Common myeloid progenitor, CD34-positive (primary cell): ENCODE results near the gene STAP2.
"Not testable (repeated sequence)": the region's sequence is repeated elsewhere in the genome, so short reads cannot be mapped to it uniquely, and the experiment has no call there.

Source experiments
- CTCF ChIA-PET: fragments of 350-600 bp; sonication (Branson Sonifier 250); formaldehyde crosslinking; loops from one replicate; lab custom pipeline; 2021; ENCODE audit warnings: antibody characterized with exemption; lab: Charles Lee
- POLR2A ChIA-PET: fragments of 350-600 bp; sonication (Branson Sonifier 250); formaldehyde crosslinking; loops from one replicate; lab custom pipeline; 2021; ENCODE audit warnings: antibody characterized with exemption; lab: Charles Lee
- DNase-seq, 3 donors: peaks; one replicate each; pipeline versions ENCODE4 v3.0.0 to v3.0.0-alpha.2; 2013
- H3K27ac ChIP-seq, 2 experiments: 1 replicate in 1 of 2; 2 replicates in 1 of 2; pipeline ENCODE4 v1.7.0; 2013; ENCODE audit warnings: inconsistent platforms in 2 of 2, low read length in 2 of 2, mild to moderate bottlenecking in 2 of 2, low read depth in 1 of 2, moderate library complexity in 1 of 2; ENCODE audit not compliant: severe bottlenecking in 2 of 2, insufficient read depth in 1 of 2, poor library complexity in 1 of 2
- H3K27me3 ChIP-seq, 5 experiments: replicated peaks in 2 of 5; 1 replicate in 3 of 5; 2 replicates in 2 of 5; pipeline versions ENCODE4 v1.6.1 to v1.7.0; 2013; ENCODE audit warnings: low read length in 4 of 5, mild to moderate bottlenecking in 2 of 5, moderate library complexity in 2 of 5, inconsistent platforms in 1 of 5; ENCODE audit not compliant: insufficient read depth in 5 of 5, control insufficient read depth in 4 of 5
- H3K36me3 ChIP-seq, 4 experiments: 1 replicate in 2 of 4; 2 replicates in 2 of 4; pipeline versions ENCODE4 v1.6.1 to v1.7.0; 2013; ENCODE audit warnings: low read length in 3 of 4, control low read depth in 1 of 4, mild to moderate bottlenecking in 1 of 4; ENCODE audit not compliant: control insufficient read depth in 4 of 4, insufficient read depth in 4 of 4
- H3K4me1 ChIP-seq, 4 experiments: 1 replicate in 3 of 4; 2 replicates in 1 of 4; pipeline versions ENCODE4 v1.6.1 to v1.7.1; 2013; ENCODE audit warnings: low read length in 3 of 4, mild to moderate bottlenecking in 3 of 4, control low read depth in 1 of 4, inconsistent platforms in 1 of 4, moderate library complexity in 1 of 4; ENCODE audit not compliant: control insufficient read depth in 4 of 4, insufficient read depth in 4 of 4; ENCODE audit errors: control extremely low read depth in 1 of 4
- H3K4me3 ChIP-seq, 7 experiments: 1 replicate in 4 of 7; 2 replicates in 3 of 7; pipeline versions ENCODE4 v1.5.1 to v1.7.0; 2013; ENCODE audit warnings: mild to moderate bottlenecking in 7 of 7, low read length in 6 of 7, moderate library complexity in 6 of 7, inconsistent platforms in 2 of 7, low read depth in 2 of 7, control low read depth in 1 of 7; ENCODE audit not compliant: insufficient read depth in 4 of 7, control insufficient read depth in 1 of 7; ENCODE audit errors: extremely low read depth in 1 of 7
- H3K9me3 ChIP-seq, 5 experiments: 1 replicate in 4 of 5; 2 replicates in 1 of 5; pipeline versions ENCODE4 v1.6.1 to v1.7.1; 2013; ENCODE audit warnings: low read length in 4 of 5, mild to moderate bottlenecking in 2 of 5, inconsistent platforms in 1 of 5, low read depth in 1 of 5, moderate library complexity in 1 of 5; ENCODE audit not compliant: control insufficient read depth in 4 of 5, insufficient read depth in 2 of 5; ENCODE audit errors: control extremely low read depth in 1 of 5
- WGBS: methylation state at CpG from one replicate; pipeline ENCODE4 v1.1.5; 2013; ENCODE audit not compliant: insufficient coverage; 5-methylcytosine and 5-hydroxymethylcytosine counted together

STAP2 gene

DNA sequence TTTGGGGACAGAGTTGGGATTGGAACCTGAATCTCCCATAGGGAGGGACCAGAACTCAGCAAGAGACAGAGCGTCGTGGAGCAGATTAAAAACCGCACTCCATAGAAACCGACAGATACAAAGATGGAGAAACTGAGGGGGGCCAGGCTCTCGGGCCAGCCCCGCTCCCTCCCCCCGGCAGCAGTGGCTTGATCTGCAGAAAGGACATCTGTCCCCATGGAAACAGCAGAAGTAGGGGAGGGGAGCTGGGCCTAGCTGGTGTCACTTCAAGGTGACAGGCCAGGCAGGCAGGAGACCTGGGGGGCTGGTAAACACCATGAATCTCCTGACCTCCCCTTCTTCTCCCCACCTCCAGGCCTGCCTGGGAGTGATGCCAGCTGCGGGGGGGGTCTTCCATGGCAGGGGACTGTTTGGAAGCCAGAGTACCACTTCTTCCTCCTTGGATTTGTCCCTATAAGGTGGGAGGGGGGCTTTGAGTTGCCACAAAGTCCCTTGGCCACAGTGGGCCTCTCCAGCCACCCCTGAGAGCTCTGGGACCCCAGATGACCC lies 47.4 kb downstream of the STAP2 start:
- 96% methylated on average over 7 of the region's 8 CpGs for WGBS
- Histone ChIP-seq H3K4me3 (no peak overlapping the region), H3K36me3 (peaks cover 0 to 7% (median 3%) of the 10 kb centered on the region in 4 experiments), H3K27ac (no peak overlapping the region), H3K9me3 (no peaks in the 10 kb centered on the region), H3K27me3 (no peaks in the 10 kb centered on the region), H3K4me1 (no peaks in the 10 kb centered on the region)
- POLR2A ChIA-PET = interaction anchor here (0.6 kb wide), 1 partner anchor 173 kb away, joined by 4 read pairs; no protein-coding TSS in a partner anchor
- no peak for DNase-seq
- CTCF ChIA-PET = no interaction called here

DNA sequence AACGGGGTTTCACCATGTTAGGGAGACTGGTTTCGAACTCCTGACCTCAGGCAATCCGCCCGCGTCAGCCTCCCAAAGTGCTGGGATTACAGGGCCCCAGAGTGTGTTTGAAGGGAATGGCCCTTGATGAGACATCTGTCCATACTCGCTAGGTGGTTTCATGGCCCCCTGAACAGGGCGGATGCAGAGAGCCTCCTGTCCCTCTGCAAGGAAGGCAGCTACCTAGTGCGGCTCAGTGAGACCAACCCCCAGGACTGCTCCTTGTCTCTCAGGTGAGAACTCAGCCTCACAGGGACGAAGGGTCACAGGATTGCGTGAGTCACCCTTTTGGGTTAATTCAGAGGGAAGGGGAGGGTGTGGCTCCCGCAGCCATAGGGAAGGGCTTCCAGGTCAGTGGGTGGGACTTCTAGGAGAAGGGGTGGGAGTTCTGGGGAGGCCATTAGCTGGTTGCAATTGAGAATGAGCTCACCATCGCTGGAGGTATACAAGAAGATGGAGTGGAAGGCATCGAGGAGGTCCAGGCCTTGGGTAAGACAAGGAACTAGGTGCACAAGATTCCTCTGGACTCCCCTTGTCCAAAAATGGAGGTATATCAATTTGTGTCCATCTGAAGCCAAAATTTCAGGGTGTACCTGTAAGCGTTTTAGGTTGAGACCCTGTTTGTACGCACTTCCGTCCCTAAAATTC lies 50.4 kb downstream of the STAP2 start:
- POLR2A ChIA-PET = interaction anchor here (0.6 kb wide), 1 partner anchor 71 kb away, joined by 3 read pairs; no protein-coding TSS in a partner anchor
- CTCF ChIA-PET = interaction anchor here (1.2 kb wide), 1 partner anchor 11 kb away, joined by 3 read pairs; no protein-coding TSS in a partner anchor
- no peak for DNase-seq
- no peaks in the 10 kb centered on the region for H3K4me1 ChIP-seq
- H3K36me3 ChIP-seq = no peaks in the 10 kb centered on the region
- peaks cover 0 to 12% (median 4%) of the 10 kb centered on the region in 5 experiments for H3K27me3 ChIP-seq
- no peaks in the 10 kb centered on the region for H3K9me3 ChIP-seq
- H3K4me3 ChIP-seq = no peak overlapping the region
- H3K27ac ChIP-seq = no peak overlapping the region
- WGBS = 88% methylated on average over 12 of the region's 16 CpGs

DNA sequence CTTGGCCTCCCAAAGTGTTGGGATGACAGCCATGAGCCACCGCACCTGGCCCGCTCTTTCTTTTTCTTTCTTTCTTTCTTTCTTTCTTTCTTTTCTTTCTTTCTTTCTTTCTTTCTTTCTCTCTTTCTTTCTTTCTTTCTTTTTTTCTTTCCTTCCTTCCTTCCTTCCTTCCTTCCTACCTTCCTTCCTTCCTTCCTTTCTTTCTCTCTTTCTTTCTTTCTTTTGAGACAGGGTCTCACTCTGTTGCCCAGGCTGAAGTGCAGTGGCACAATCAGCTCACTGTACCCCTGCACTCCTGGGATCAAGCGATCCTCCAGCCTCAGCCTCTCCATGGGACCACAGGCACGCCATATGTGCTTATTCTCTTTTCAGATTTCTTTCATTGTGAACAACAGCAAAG lies 52.5 kb downstream of the STAP2 start:
- CTCF ChIA-PET, H3K9me3 ChIP-seq, POLR2A ChIA-PET, H3K4me3 ChIP-seq, H3K36me3 ChIP-seq, H3K27ac ChIP-seq, H3K4me1 ChIP-seq, DNase-seq: not testable (repeated sequence)
- WGBS = 98% methylated on average over 4 of the region's 4 CpGs
- peaks cover 0 to 26% (median 4%) of the 10 kb centered on the region in 5 experiments for H3K27me3 ChIP-seq

DNA sequence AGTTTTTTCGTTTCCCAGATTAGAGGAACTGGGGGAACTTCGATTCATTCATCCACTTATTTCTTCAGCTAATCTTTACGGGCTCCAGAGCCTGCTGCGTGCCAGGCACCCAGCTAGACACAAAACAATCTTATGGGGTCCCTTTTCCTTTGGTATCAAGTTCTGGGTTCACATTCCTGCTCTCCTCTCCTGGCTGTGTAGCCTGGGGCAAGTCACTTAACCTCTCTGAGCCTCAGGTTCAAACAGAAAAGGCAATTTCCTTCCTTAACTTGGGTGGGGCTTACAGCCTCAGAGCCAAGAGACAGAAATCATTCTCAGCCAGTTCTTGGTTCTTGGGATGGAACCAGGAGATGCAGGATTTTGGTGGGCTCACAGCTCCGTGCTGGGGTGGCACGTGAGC lies 53.7 kb downstream of the STAP2 start:
- Histone ChIP-seq H3K36me3 (no peaks in the 10 kb centered on the region), H3K27me3 (peaks cover 0 to 37% (median 10%) of the 10 kb centered on the region in 5 experiments), H3K9me3 (no peaks in the 10 kb centered on the region), H3K4me3 (no peak overlapping the region), H3K27ac (no peak overlapping the region), H3K4me1 (peaks cover 0 to 3% (median 2%) of the 10 kb centered on the region in 4 experiments)
- ChIA-PET CTCF (interaction anchor here (1.5 kb wide), 1 partner anchor 11 kb away, joined by 3 read pairs; no protein-coding TSS in a partner anchor), POLR2A (no interaction called here)
- DNase-seq = no peak
- 69% methylated on average over 6 of the region's 6 CpGs for WGBS

DNA sequence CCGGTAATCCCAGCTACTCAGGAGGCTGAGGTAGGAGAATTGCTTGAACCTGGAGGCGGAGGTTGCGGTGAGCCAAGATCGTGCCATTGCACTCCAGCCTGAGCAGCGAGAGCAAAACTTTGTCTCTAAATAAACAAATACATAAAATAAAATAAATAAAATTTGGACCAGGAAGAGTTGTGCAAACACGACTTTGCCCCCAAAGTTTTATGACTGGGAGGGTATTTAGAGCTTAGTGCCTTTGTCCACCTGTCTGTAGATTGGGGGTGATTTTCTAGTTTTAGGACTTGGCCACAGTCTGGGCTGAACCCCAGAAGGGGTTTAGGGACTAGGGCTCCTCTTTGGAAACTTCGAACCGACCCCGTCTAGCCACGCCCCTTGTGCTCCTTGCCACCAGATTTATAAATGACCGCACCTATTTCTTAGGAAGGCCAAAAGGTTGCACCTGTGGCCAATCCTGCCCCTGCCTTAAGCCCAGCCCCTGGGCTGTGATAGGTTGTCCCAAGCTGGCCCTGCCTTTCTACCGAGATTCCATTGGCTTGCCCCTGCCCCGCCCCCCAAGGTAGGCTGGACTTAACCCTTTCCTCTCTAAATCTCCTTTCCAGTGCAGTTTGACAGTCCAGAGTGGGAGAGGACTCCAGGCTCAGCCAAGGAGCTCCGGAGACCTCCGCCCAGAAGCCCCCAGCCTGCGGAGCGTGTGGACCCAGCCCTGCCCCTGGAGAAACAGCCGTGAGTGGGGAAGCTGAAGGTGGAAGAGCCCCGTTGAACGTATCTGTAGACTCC lies 54.3 kb downstream of the STAP2 start:
- WGBS = 40% methylated on average over 14 of the region's 20 CpGs
- Histone ChIP-seq H3K27me3 (peaks cover 0 to 43% (median 10%) of the 10 kb centered on the region in 5 experiments), H3K9me3 (no peaks in the 10 kb centered on the region), H3K27ac (no peak overlapping the region), H3K4me1 (peaks cover 0 to 9% (median 8%) of the 10 kb centered on the region in 4 experiments), H3K36me3 (no peaks in the 10 kb centered on the region), H3K4me3 (no peak overlapping the region)
- CTCF ChIA-PET = interaction anchor here (1.0 to 1.5 kb wide), 2 partner anchors 10 to 17 kb away, joined by 3 read pairs; no protein-coding TSS in a partner anchor
- peak in 2 of 3 donors; percentile 40 to 49 for DNase-seq
- POLR2A ChIA-PET = no interaction called here

DNA sequence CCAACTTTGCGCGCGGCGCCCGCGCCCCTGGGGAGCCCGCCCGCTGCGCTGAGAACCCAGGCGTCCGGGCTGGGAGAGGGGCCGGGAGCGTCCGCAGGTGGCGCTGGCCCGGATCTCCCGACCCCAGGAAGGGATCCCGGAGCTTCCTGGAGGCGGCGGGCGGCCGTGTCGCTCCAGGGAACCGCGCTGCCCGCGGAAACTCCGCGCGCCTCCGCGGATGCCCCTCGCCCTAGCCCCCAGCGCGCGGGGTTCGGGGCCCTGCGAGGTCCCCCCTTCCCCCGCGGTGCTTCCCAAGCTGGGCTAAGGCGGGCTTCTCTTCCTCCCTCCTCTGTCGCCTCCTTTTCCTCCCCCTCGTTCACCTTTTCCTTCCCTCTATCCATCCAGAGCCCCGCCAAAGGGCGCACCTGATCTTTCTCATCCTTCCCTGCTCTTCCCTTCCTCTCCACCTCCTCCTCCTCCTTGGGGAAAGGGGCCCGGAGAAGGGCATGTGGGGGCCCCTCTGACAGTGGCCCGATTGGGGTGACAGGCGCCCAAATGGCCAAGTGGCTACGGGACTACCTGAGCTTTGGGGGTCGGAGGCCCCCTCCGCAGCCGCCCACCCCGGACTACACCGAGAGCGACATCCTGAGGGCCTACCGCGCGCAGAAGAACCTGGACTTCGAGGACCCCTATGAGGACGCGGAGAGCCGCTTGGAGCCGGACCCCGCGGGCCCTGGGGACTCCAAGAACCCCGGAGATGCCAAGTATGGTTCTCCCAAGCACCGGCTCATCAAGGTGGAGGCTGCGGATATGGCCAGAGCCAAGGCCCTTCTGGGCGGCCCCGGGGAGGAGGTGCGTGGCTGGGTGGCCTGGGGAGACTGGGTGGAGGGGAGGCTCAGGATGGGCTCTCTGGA lies 58.9 kb downstream of the STAP2 start:
- Histone ChIP-seq H3K4me1 (peaks cover 0 to 27% (median 23%) of the 10 kb centered on the region in 4 experiments), H3K27me3 (peaks cover 0 to 40% (median 6%) of the 10 kb centered on the region in 5 experiments), H3K27ac (no peak overlapping the region), H3K4me3 (peak overlapping the region; percentile 13 to 72 (median 47)), H3K36me3 (no peaks in the 10 kb centered on the region), H3K9me3 (no peaks in the 10 kb centered on the region)
- WGBS = 6% methylated on average over 57 of the region's 71 CpGs
- DNase-seq = no peak
- ChIA-PET POLR2A (interaction anchor here (0.6 kb wide), 1 partner anchor 216 kb away, joined by 5 read pairs; no protein-coding TSS in a partner anchor), CTCF (interaction anchor here (1.0 to 1.6 kb wide), 5 partner anchors 12 to 74 kb away, joined by 3 to 6 read pairs (median 3); partner anchors contain the start of gene MPND)
